RCC 7860 (cell line): ENCODE measurements around the gene DNM3.

Experiments used
- DNase-seq: peaks from one replicate; pipeline ENCODE4 v3.0.0-alpha.2; 2015; ENCODE audit warnings: low spot score
- FAIRE-seq: peaks from 2 replicates; lab custom pipeline; 2012; peaks lifted over from hg19 to GRCh38; lab: Jason Lieb, UNC

The DNM3 gene

DNA sequence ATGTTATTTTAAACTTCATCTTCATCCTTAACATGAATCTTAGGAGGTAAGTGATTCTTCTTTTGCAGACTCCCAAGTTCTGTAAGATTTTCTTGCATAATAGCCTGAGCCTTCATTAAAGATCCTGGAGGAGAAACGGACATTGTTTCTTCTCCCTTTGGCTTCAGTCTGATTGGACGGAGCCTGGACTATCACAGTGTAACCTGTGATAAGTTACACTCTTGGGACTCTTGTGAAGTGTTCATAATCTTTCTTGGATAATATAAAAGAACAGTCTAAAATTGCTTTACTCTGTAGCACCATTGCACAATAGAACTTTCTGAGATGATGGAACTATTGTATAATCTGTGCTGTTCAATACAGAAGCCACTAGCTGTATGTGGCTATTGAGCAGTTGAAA, 244.8 kb downstream of the DNM3 start:
- no peak for FAIRE-seq

DNA sequence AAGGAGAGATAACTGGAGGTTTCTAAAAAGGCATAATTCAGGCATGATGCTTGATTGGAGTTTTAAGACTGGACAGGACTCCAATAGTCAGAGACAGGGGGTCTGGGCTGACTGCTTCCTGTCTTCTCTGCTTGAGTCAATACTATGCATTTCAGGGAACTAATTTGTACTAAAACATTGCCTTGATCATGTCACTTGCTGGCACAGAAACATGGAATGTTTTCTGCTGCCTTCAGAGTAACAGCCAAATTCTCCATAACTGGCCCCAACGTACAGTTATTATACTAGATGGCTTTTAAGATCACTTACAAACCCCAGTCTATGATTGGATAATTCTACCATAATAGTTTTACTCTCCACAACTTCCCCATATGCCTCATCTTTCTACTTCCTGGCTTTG, 247.0 kb downstream of the DNM3 start:
- FAIRE-seq: no peak

More for the DNA sequence above, 244.8 kb downstream of the DNM3 start:
- DNase-seq: no peak

DNA sequence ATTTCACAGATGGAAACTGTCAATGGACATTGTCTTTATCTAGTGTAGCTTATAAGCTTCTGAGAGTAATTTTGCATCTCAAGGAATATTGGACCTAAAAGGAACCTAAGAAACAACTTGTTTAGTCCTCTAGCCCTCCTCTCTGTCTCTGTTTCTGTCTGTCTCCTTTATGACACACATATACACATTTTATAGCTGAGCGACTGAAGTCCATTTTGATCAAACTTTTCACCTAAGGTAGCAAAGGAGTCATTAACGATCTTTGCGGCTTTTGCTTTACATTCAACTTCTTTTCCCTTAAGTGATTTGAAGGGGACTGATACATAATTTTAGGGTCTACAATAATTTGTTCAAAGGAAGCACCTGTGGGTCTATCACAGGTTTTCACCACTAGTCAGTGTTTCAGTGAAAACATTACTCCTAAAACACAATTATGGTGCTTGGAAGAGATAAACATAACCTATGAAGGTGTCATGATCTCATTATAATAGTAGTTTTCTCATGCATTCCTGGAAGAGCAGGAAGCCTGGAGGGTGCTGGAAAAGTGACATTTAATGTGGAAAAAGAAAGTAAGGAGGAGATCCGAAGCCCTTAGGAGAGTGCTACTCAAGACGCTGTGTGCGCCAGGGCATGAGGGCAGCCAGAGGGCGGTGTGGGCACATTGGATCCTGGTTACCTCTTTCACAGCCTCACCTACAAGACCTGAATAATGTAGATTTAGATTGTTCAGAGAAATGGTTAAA, 248.6 kb downstream of the DNM3 start:
- FAIRE-seq (no peak), DNase-seq (peak; percentile 40)

More for the DNA sequence above, 247.0 kb downstream of the DNM3 start:
- no peak for DNase-seq

DNA sequence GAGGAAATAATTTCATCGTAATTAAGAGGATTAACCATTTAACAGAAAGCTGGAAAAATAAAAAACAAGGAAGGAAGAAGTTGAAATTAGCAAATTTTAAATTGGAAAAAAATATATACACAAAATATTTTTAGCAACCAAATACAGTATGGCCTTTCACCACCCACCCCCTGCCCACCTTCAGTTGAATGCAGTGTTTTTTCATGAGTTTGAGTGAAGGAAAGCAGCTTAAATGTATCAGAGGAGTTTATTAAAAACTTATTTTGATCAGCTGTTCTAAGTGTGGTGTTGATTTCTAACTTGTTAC, 249.2 kb downstream of the DNM3 start:
- FAIRE-seq (no peak), DNase-seq (no peak)

DNA sequence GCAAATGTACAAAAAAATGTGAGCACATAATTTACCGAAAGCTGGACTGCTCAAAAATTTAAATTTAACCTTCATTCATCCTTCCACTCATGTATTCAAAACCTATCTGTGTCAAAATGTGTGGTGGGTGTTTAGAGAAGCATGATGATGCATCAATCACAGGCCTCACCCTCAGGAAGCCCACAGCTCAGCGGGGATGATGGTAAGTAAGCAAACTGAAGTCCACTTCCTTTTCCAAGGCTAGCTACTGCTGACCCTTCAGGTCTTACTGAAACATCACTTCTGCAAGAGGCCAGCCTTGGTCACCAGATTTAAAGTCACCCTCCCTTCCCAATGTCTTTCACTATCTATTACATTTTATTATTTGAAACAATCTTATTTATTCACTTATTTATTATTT, 254.5 kb downstream of the DNM3 start:
- FAIRE-seq: no peak
- DNase-seq: no peak

DNA sequence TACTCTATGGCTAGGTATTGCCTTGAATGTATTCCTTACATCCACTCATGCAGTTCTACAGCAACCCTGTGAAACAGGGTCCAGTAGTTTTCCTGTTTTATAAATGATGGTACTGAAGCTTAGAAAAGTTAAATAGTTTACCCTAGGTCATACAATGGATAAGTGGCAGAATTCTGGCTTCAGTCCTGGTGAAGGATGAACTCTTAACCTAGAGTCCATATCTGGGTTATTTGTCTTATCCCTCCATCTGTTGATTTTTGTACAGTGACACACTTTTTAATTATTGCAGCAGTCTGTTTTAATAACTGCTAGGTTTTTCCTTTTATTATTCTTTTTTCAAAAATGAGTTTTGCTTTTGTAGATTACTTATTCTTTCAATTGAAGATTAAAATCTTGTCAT, 263.9 kb downstream of the DNM3 start:
- FAIRE-seq (no peak), DNase-seq (no peak)

DNA sequence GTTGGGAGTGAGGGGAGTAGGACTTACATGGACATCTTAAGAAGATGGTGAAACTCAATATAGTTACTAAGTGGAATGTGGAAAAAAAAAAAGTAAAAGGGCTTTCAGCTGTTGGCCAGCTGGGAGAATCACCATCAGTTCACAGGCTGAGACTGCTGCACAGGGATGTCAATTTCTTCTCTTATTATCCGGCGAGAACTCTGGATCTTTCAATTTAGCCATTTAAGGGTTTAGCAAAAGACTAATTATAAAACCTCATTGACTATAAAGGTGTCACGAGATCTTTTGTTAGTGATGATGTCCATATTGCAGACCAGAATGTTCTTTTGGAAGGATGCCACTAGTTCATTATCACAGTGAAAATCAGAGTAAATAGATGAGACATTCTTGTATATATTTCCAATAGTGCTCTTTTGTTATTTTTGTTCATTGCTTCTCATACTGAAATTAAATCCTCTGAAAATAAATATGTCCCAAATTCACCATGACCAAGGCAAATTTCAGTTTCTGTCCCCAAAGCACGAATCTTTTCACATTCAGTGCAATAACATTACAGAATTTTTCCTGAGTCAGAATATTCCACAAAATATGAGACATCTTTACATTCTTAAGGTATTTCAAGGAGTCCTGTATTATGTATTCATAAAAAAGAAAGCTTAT, 266.1 kb downstream of the DNM3 start:
- FAIRE-seq (no peak), DNase-seq (no peak)

DNA sequence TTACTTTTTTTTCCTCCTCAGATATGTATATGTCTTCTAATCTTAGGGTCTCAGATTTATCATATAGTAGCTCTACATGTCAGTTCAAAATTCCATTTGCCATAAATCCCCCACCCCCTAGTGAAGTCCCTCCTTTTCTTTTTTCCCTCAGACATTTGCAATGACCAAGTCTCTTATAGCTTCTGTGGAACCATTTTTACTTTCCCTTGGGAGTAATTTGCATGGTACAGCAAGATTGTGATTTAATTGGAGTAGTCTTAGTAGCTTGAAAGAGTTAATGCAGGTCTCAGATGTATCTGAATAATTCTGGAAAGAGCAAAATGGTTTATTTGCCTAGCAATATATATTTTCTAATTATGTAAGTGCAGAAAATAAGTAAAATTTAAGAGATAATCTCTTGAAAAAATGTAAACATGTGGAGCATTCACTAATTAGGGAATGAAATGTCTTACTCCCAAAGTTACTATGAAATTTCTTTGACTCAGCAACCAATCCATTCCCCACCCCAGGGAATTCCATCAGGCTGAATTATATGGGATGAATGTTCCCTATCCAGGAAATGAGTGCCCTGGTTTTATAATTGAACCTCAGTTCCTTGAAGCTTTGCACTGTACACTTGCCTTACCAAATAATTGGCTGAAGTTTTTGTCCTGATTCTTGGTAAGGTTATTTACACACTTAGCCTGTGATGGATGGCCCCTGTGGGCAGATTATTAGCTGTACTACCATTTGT, 267.0 kb downstream of the DNM3 start:
- FAIRE-seq: no peak
- no peak for DNase-seq

DNA sequence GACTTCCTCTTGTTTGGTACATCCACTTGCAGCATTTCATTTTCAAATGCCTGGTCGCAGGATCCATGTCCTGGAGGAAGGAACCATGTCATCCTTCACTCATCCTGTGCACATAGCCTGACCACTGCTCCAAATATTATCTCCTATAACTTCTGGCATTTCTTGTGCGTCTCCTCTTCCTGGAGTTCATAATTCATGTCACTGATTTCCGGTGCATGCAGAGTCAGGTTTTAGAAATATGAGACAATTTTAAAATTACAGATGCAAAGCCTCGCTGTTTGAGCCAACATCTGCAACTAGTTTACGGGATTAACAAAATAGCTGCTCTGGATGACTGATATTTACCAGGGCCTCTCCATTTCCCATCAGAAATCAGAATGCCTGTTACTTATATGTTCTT, 268.1 kb downstream of the DNM3 start:
- no peak for DNase-seq
- FAIRE-seq: no peak

DNA sequence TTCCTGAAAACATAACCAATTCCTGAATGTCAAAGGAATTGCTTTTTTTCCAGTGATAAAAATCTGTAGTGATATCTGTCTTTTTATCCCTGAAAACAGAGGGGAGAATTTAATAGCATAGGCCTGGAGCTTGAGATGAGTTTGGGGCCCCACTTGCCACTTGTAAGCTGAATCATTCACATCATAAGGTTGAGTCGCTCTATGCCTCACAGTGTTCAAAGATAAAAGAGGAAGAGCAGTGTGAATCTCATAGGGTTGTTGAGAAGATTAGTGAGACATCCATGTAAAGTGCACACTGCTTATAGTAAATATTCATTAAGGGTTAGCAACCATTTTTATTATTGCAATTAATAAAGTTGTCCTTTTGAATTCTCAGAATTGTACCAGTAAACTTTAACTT, 271.3 kb downstream of the DNM3 start:
- no peak for FAIRE-seq
- no peak for DNase-seq

DNA sequence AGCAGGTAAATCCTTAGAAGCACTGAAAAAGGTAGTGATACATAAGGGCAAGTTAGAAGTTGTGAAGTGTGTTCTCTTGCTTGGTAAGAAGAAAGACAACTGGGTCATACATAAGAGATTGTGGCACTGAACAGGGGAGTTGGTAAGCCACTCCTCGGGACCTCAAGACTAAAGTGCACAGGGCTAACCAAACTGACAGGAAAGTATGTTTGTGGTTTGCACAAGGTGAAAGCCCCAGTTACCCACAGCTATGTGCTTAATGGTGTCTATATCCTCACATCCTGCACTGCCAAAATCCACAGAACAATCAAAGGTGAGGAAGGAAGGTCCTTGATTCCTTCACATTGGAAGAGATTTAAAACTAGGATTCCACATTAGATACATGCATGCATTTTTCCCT, 276.5 kb downstream of the DNM3 start:
- DNase-seq (no peak), FAIRE-seq (peak; percentile 60)

DNA sequence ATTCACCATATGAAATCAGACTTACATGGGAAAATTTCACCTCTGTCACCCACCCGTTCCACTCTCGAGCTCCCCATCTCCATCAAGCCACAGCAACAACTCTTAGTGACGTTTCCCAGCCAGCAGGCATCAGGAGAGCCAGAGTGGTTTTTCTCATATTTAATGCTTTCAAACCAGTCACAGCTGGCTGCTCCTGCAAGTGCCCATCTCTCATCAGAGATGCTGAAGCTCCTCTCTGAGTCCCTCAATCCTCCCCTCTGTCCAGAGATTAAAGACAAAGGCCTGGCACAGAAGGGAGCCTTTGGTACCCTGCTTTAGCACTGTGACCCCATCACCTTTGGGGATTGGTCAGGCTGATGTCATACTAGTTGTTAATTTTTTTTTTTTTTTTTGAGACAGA, 277.3 kb downstream of the DNM3 start:
- FAIRE-seq: no peak

DNA sequence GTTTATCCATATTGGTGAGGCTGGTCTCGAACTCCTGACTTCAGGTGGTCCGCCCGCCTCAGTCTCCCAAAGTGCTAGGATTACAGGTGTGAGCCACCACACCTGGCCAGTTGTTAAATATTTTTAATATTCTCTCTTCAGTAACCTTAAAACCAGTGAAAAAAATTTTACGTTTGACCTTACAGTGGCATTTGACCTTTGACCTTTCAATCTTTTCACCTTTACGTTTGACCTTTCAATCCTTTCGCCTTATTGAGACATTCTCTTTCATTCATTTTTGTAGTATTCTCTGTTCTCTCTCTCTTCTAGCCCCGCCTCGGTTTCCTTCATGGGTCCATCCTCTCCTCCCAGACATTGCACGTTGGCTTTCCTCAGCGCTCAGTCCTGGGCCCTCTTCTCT, 277.9 kb downstream of the DNM3 start:
- no peak for DNase-seq

More for the DNA sequence above, 277.3 kb downstream of the DNM3 start:
- DNase-seq: no peak

DNA sequence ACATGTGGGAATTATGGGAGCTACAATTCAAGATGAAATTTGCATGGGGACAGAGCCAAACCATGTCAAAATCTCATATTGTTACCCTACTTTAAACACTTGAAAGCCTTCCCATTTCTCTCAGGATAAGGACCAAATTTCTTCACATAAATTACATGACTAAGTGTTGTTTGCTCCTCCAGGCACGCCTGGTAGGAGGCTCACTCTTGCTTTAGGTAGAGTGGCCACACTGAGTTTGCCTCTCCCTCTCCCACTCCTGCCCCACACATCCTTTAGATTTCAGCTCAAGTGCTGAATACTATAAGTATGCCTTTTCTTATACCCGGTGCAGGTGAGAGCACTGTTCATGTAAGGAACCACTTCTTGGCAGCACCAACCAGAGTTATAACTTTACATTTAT, 279.1 kb downstream of the DNM3 start:
- DNase-seq (no peak), FAIRE-seq (no peak)

More for the DNA sequence above, 277.9 kb downstream of the DNM3 start:
- FAIRE-seq: no peak

DNA sequence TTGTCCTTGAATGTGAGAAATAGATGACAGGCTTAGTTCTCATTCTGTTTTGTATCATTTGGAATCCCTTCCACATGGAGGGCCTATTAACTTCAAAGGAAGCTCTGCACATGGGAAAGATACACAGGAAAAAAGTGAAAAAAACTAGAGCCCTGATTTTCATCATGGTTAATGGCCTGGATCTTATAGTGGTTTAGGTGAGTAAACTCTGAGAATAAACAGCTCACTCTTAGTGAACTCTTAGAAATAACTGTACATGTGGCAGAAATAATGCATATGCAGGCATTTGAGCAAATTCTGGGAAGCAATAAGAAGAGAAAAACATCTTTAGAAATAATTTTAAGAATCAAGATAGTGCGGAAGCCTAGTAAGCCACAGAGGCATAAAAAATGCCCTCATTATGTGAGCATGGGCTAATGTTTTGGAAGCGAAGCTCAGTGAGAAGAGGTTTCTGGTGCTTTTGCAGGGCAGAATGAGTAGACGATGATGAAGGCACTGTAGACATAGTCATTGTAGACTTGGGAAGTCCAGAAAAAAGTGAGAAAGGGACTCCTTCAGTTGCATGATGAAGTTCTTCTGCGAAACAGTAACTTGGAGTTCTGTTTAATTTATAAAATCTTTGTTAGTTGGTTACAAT, 279.9 kb downstream of the DNM3 start:
- DNase-seq: no peak
- no peak for FAIRE-seq

DNA sequence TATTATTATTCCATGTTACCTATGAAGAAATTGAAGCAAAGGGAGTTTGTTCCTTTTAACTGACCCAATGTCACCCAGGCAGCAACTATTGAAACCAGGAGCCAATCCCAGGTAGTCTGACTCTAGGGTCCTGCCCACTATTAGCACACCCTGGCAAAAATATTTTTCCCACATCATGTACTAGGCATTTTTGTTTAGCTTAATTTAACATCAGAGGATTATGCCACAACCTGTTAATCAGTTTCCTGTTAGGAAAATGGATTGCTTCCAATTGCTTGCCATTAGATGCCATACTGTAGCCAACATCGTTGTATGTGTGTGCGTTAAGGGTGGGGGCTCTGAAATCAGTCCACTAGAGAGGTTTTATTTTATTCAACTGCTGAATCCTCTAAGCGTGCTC, 281.1 kb downstream of the DNM3 start:
- no peak for FAIRE-seq
- no peak for DNase-seq

DNA sequence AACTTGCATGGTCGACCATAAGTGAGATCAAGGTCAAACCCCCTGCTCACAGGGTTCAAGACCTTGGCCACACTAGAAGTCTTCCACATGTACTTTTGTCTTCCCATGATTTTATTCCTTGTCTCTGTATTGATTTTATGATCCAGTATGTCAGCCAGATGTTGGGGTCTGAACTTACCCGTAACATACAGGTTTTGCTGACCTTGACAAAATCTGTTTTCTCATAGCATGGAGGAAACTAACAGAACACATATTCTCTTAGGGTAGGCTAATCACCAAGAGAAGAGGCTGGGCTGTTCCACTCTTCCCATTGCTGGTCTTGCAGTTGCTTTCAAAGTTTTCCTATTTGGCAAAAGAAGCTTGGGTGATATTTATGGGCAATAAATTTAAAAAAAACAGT, 284.0 kb downstream of the DNM3 start:
- DNase-seq (no peak), FAIRE-seq (no peak)

DNA sequence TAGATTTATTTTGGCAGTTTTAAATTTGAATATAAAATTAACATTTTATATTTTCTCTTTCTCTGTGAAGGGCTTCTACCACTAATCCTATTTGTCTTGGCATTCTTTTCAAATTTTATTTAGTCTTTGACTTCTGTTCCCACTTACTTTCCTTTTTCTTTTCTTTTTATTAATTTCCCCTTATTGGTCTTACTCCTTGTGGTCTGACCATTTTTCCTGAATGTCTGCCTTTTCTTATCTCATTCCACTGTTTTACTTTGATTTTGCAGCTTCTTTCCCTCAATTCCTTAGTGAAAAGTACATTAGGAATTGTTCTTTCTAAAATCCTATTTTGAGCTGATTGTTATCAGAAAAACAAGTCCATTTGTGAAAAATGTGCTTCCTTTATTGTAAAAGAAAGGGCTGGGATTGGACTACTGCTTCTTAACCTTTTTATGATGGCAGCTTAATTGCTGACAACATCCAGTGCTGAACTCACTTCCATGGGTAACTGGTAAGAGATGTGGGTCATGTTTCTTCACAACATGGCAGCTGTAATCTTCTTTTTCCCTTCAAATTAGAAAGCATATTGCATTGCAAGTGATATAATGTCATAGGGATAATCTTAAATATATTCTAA, 284.6 kb downstream of the DNM3 start:
- no peak for DNase-seq
- FAIRE-seq: no peak

DNA sequence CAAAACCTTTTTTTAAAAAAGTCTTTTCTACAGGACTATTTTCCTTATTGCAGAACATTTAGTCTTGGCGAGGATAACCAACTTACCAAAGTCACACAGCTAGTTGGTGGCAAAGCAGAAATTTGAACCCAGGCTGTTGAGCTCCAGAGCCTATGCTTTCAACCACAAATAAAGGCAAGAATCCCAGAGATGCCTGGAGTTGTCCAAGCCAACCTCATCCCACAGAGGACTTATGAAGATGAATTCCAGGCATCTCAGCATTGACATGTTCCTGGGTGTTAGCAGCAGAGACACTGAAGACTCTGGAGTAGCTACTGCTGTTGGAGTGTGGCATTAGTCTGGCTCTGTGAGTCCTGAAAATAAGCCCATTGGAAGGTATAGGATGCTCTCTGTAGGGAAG, 291.5 kb downstream of the DNM3 start:
- DNase-seq (no peak), FAIRE-seq (no peak)

DNA sequence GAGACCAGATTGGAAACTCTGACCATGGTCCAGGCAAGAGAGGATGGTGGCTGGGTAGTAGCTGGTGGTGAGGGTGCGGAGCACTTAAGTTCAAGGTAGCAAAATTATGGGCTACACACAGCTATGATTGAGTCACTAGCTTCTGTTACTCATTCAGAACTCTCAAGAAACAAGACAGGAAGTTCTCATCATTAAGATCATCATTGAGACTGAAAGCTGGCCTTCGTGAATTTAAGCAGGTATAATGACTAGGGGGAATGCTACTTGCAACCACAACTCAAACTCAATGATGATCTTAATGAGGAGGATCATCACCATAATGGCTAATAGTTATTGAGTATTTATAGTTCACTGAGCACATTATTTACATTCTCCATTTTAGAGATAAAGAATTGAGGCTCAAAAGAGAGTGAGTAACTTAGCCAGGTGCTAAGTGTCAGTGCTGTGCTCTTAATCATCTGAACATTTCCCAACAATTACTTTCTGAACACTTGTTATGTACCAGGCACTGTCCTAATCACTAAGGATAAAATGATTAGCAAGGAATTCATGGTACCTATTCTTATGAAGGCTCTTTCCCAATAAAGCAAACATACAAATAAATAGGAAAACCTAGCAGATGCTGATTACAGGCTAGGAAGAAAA, 292.9 kb downstream of the DNM3 start:
- FAIRE-seq (no peak), DNase-seq (no peak)
